Lower leg skin (tissue), 4 donors: ENCODE data around the gene NOCT. TPM values are rescaled to one million over a fixed set of nuclear protein-coding genes. Genes with fewer than 3 reads are reported as not detected.
A peak's percentile ranks its signal among the peaks of the same experiment; 100 is the strongest.

Experiments
- DNase-seq, 2 donors: peaks; one replicate each; pipeline ENCODE4 v3.0.0-alpha.2; 2019; ENCODE audit warnings: low spot score in 2 of 2
- H3K4me3 ChIP-seq: fragments of 200-600 bp; sonication (generic); 2 replicates; pipeline ENCODE4 v1.5.1; 2017; ENCODE audit warnings: mild to moderate bottlenecking, low read depth; ENCODE audit not compliant: poor library complexity, severe bottlenecking
- POLR2A ChIP-seq, 2 donors: fragments of 450-650 bp; IDR thresholded peaks; one replicate each; pipeline ENCODE4 v1.6.1; 2016 to 2017; ENCODE audit warnings: antibody characterized with exemption in 2 of 2, mild to moderate bottlenecking in 1 of 2, moderate library complexity in 1 of 2
- WGBS, 2 donors: methylation state at CpG; one replicate each; pipeline ENCODE4 v1.1.5; 2018; 5-methylcytosine and 5-hydroxymethylcytosine counted together
- intact Hi-C: fragments of 100-400 bp; cut with DNase I; formaldehyde crosslinking; loops from one replicate; pipeline ENCODE4 v1.15.0; 2023; ENCODE audit warnings: low total_unique reads
- total RNA-seq, 4 donors: library from RNA; depleted of rRNA; stranded (reverse); fragments of >200 nt; gene quantifications; one replicate each; pipeline ENCODE4 v1.1.0, GENCODE V29; 2016
- TF ChIP-seq, protein P1 (sequence below), 3 donors: fragments of 450-650 bp; IDR thresholded peaks; one replicate each; pipeline ENCODE4 v1.5.1; 2016; ENCODE audit warnings: antibody characterized with exemption in 3 of 3, mild to moderate bottlenecking in 3 of 3, moderate library complexity in 2 of 3

The NOCT gene
- total RNA-seq, 4 donors from 2014 or later: 4.0 to 10.5 (median 7.4) TPM

DNA sequence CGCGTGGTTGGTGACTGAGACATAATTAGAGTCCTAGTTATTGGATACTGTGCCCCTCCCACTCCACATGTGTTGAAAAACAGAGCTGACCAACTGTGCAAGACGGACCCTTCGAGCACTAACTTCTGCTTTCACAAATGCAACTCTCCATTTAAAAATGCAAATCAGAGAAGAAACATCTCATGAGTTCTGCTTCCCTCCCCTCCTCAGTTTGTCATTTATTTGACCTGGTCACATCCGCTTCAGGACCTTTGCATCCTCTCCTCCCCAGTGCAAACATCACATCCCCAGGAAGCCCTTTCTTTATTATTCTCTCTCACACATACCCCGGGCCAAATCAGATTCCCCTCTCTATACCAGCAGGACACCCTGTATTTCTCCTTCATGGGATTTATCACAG is 38.1 kb upstream of the NOCT start:
- intact Hi-C loops: no loop called here
- TF ChIP-seq, protein P1, sequence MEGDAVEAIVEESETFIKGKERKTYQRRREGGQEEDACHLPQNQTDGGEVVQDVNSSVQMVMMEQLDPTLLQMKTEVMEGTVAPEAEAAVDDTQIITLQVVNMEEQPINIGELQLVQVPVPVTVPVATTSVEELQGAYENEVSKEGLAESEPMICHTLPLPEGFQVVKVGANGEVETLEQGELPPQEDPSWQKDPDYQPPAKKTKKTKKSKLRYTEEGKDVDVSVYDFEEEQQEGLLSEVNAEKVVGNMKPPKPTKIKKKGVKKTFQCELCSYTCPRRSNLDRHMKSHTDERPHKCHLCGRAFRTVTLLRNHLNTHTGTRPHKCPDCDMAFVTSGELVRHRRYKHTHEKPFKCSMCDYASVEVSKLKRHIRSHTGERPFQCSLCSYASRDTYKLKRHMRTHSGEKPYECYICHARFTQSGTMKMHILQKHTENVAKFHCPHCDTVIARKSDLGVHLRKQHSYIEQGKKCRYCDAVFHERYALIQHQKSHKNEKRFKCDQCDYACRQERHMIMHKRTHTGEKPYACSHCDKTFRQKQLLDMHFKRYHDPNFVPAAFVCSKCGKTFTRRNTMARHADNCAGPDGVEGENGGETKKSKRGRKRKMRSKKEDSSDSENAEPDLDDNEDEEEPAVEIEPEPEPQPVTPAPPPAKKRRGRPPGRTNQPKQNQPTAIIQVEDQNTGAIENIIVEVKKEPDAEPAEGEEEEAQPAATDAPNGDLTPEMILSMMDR (IDR thresholded peaks at IDR 0.05): no peak
- TF ChIP-seq POLR2A (IDR thresholded peaks at IDR 0.05): no peak
- WGBS, 2 donors: 68 to 79% methylated on average over 6 of the region's 6 CpGs
- no peak for DNase-seq
- no peak overlapping the region for H3K4me3 ChIP-seq

DNA sequence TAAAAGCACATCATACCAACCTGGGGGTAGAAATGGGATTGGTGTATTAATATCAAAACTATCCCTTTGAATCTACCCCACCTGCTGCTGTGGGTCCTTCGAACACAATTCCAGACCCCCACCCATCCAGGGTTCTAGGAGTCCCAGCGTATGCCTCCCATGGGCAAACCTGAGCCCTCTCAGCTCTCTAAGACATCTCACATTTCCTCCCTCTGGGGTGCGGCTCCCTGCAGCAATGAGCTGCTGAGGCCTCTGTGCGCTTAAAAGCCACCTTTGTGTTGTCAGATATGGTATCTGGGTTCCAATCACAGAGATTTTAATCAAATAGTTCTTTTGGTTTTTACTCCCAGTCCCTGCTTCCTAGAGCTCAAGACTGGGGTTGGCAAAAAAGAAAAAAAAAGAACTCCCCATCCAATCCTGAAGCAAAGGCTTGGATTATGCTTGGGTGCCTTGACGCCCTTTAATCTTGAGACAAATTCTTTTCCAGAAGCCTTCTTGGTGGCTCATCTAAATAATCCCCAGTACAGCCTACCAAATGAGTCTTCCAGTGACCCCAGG is 37.5 kb upstream of the NOCT start:
- WGBS, 2 donors: 88 to 95% methylated on average over 5 of the region's 5 CpGs
- no peak overlapping the region for H3K4me3 ChIP-seq
- intact Hi-C loops: no loop called here
- DNase-seq: no peak
- no peak for TF ChIP-seq POLR2A (IDR thresholded peaks at IDR 0.05)
- TF ChIP-seq, protein P1 (IDR thresholded peaks at IDR 0.05): no peak

DNA sequence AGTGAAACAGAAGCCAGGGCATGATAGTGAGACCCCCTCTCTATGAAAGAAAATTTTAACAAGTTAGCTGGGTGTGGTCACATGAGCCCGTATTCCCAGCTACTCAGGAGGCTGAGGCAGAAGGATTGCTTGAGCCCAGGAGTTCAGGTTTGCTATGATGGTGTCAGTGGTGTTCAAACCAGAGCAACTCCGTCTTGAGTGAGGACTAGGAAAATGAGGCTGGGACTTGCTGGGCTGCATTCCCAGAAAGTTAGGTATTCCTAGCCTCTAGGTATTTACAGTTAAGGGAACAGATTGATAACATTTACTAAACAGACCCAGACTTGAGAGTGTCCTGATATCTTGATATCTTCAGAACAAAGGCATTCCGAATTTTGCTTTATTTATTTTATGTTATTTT is 37.0 kb upstream of the NOCT start:
- intact Hi-C loops: no loop called here
- no peak for TF ChIP-seq POLR2A (IDR thresholded peaks at IDR 0.05)
- TF ChIP-seq, protein P1 (IDR thresholded peaks at IDR 0.05): no peak
- H3K4me3 ChIP-seq: no peak overlapping the region
- 56 to 61% methylated on average over 3 of the region's 3 CpGs for WGBS, 2 donors
- DNase-seq: no peak

DNA sequence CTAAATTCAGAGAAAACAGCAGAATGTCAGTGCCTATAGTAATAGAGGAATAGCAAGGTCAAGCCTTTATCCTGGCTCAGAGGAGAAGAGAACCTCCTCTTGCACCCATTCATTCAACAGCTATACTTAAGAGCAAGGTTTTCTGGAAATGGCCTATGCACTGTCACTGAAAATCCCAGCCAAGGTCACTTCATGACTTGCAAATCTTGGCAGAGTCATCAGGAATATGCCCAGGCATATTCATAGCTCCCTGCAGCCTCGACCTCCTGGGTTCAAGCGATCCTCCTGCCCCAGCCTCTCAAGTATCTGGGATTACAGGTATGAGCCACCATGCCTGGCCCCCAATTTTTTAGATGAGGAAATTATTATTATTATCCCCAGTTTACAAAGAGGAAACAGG is 35.8 kb upstream of the NOCT start:
- H3K4me3 ChIP-seq: no peak overlapping the region
- TF ChIP-seq POLR2A (IDR thresholded peaks at IDR 0.05): no peak
- TF ChIP-seq, protein P1 (IDR thresholded peaks at IDR 0.05): no peak
- WGBS, 2 donors: 83 to 90% methylated on average over 2 of the region's 2 CpGs
- no peak for DNase-seq
- intact Hi-C loops: no loop called here

DNA sequence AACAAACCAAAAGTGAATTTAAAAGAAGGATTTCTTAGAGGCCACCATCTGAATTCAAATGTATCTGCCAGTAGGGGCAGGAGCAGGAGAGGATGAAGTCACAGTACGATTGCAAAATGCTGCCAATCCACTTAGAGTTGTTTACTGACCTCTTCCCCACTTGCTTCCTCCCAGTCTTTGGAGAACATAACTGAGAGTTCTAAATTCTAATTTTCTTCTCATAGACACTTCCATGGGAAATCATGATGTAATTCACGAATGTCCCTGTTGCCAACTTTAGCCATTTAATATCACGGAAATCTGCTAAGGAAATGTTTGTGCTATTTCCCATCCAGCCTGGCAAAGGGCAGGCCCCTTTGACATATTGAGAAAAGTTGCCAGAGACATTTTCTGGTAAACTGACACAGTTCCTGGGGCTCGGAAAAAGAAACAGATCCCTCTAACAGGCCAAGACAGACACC is 33.6 kb upstream of the NOCT start:
- DNase-seq: peak in 1 of 2 donors; percentile 61
- 27 to 37% methylated on average over 4 of the region's 4 CpGs for WGBS, 2 donors
- no peak overlapping the region for H3K4me3 ChIP-seq
- no peak for TF ChIP-seq POLR2A (IDR thresholded peaks at IDR 0.05)
- intact Hi-C loops: no loop called here

DNA sequence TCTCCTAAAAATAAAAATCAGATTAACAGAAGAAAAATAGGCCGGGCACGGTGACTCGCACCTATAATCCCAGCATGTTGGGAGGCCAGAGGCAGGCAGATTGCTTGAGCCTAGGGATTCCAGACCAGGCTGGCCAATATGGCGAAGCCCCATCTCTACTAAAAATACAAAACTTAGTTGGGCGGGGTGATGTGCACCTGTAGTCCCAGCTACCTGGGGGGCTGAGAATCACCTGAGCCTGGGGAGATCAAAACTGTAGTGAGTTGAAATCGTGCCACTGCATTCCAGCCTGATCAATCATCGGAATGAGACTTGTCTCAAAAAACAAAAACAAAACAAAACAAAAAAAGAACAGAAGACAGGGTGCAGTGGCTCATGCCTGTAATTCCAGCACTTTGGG is 32.8 kb upstream of the NOCT start:
- 82 to 85% methylated on average over 7 of the region's 7 CpGs for WGBS, 2 donors
- DNase-seq: no peak
- intact Hi-C loops: no loop called here
- no peak overlapping the region for H3K4me3 ChIP-seq
- TF ChIP-seq, protein P1 (IDR thresholded peaks at IDR 0.05): no peak
- TF ChIP-seq POLR2A (IDR thresholded peaks at IDR 0.05): no peak
